HG03378 (cell line): ENCODE measurements around the gene KCNN1.
A peak's percentile ranks its signal among the peaks of the same experiment; 100 is the strongest.

Source experiments
- ATAC-seq: cut with Tn5 transposase; IDR thresholded peaks from one replicate; pipeline ENCODE4 v1.9.1; 2021; ENCODE audit warnings: mild to moderate bottlenecking, moderate library complexity; ENCODE audit not compliant: unreplicated experiment

The KCNN1 gene

DNA sequence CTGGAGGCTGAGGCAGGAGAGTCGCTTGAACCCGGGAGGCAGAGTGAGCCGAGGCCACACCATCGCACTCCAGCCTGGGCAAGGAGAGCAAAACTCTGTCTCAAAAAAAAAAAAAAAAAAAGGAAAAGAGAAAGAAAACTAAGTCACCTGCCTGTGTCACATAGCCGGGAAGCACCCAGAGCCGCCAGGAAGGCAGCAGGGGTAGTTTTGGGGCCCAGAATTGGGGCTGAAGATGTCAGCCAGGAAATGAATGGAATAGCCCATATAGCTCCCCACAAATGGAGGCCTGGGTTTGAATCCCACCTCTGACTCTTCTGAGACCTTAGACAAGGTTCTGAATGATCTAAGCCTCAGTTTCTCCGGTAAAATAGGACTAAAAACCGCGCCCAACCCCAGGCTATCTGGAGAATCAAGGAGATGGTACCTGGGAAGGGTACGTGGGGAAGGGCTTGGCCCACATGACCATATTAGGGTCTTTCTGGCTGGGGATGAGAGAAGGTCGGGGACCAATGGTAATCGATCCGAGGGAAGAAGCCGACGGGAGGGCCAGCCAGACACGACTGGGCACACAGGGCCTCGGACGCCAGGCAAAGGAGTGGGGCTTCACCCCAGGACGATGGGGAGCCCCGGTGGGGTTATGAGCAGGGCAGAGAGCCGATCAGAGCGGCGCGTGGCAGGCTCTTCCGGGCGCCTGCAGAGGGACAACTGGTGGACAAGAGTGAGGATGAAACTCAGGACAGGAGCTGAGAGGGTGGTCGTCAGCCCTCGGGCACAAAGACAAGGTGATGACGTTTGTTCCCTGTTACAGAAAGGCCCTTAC is 19.7 kb upstream of the KCNN1 start:
- peak; percentile 38 for ATAC-seq

DNA sequence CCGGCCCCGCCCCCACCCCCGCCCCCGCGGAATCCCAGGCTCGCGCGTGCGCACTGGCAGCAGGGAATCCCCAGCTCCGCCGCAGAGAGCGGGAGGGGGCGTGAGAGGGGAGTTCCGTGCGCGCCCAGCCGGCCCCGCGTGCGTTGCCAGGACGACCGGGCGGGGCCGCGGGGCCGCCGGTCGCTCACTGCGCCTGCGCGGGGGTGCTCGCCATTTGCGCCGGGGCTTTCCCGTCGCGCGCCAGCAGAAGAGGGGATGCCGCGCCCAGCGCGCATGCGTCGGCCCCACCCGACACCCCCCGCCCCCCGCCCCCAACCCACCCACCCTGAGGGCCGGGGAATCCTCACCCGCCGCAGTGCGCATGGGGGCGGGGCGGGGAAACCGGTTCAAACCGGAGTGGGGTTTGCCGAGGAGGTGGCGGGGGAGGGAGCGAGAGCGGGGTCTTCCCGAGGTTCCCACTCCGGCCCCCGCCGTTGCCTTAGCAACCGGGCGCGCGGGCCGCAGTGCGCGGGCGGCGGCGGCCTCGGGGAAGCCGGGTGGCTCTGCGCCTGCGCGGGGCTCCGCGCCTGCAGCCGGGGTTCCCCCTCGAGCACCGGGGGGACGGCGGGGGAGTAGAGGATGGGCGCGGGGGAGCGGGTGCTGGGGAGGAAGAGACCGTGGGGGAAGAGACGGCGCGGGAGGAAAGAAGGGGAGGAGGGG is 18.9 kb upstream of the KCNN1 start:
- ATAC-seq, result peak; percentile 19

DNA sequence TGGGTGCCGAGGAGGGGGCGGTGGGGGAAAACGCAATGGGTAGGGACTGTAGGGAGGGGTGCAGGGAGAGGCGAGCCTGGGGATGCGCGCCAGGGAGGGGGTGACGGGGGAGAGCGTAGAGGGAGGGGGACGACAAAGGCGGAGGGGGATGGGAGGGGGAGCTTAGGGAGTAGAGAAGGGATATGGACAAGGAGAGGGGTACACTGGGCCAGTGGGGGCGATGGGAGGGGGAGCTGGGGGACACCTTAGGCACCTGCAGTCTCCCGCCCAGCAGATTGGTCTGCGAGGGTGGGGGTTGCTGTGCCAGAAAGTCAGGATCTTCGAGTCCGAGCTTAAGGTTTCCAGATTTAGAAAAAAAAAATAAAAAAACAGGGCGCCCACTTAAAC is 18.4 kb upstream of the KCNN1 start:
- ATAC-seq, result no peak

DNA sequence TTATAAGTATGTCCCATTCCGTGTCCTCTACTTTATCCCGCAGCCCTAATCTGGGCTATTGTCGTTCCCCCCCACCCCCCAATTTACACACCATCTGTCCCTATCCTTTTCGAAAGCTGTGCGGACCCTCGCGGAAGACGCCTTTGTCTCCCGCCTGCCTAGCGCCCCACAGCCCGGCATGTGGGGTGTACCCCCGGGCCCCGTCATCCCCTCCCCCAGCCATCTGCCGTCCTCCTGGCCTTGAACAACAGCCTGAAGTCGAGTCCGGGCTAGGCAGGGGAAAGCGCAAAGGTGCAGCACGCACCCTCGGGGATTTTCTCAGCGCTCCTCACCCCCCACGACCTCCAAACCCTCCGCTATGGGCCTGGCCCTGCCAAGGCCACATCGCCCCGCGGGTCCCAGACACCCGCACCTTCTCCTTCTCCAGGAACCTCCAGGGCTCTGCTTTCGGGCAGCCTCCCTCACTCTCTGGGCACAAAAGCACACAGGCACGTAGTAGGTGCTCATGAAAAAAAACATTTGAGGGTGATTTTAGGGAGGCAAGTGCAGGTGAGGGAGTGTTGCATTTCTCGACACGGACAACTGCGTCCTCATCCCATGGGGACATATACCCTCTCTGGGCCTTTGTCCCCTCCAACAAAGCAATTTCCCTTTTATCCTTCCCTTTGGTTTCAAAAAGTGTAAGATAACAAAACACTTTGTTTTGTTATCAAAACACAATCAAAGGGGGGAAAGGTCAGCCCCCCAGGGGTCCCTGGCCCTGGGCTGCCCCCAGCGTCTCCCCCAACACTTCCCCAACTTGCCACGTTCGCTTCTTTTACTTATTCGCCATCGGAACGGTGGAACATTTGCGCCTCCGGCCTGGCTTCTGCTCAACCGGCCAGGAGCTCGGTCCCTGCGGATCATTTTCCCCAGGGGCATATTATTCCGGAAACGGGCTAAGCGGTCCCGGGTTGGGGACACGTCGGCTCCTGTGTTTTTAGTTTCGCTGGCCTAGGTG is 17.7 kb upstream of the KCNN1 start:
- no peak for ATAC-seq

DNA sequence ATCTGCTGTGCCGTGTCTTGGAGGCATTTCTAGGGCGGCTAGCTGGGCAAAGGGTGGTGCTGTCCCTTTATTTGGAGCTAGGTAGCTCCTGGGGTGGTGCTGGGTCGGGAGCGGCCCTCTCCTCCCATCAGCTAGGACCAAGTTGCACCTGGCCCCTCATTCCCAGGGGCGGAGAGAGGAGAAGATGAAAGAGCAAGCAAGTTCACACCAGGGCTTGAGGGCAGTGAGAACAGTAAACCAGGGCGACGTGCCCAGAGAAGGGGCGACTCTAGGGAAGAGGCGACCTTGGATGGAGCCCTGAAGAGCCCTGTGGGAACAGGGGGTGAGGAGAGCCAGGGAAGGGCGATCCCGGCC is 17.0 kb upstream of the KCNN1 start:
- ATAC-seq, result no peak

GRCh38 chr19:17950310-17951156 is 16.4 kb upstream of the KCNN1 start:
- no peak for ATAC-seq

GRCh38 chr19:17951157-17951989 is 15.5 kb upstream of the KCNN1 start:
- no peak for ATAC-seq

DNA sequence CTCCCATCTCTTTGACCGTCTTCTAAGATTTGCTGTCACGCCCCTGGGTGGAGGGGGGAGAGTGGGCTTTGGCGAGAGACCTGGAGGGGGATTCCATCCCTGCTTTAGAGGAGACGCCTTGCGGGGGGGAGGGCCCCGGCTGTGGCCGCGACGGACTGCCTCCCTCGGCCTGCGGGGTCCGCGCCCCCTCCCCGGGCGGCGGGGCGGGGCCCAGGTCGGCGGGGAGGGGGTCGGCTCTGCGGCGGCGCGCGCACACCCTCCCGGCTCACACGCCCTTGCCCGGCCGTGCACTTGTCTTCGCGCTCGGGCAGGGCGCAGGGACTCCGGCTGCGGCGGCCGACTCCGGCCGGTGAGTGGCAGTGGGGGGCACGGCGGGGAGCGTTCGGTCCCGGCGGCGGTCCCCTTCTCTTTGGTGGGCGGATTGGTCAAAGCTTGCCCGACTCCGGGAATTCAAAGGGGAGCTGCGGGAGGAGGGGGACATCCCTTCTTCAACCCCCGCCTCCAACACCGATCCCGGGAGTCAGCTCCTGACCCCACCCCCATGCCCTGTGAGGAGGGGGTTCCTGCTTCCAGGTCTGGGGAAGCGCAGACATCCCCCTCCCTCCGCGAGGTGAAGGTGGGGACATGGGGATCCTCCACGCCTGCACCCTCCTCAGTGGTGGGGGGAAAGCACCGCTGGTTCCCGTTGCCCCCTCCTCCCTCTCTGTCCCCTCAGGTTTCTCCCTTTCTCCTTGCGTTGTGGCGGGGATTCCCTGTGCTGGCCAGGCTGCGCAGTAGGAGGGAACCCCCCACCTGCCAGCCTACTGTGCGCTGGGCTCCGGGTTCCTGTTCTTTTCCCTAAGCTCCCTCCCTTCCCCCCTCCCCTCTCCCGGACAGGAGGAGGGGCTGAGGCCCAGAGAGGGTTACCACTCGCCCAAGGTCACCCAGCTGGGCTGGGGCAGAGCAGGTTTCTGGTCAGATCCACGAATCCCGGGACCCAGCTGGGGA is 14.6 kb upstream of the KCNN1 start:
- ATAC-seq, result no peak

DNA sequence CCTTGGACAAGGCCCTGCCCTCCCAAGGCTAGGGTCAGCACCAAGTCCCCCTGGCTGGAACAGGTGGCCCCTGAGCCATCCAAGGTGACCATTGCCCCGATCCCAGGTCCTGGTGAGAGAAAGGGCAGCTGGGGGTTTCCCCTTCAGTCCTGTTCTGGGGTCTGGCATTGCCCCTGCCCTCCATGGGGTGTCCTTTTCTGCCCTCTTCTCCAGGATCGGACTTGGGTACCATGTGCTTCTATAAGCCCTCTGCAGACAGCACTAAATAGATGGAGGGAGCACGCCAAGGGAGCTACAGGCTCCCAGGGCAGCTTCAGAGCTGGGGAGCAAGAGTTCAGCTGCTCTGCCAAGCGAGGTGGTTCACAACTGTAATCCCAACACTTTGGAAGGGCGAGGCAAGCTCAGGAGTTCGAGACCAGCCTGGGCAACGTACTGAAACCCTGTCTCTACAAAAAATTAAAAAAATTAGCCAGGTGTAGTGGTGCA is 13.5 kb upstream of the KCNN1 start:
- ATAC-seq, result no peak

DNA sequence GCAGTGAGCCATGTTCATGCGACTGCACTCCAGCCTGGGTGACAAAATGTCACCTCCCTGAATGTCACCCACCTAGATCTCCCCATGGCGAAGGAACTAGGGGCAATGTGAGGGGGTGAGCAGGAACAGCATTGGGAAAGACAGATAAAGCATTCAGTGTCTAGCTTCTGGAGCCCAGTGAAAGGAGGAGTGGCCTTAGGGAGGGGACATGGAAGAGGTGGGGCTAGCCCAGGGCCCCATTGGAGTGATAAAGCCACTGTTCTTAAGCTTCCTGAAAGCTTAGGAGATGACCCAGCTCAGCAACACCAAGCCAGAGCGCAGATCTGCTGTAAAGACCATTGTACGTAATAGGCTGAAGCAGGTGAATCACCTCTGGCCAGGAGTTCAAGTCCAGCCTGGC is 13.0 kb upstream of the KCNN1 start:
- ATAC-seq, result no peak

DNA sequence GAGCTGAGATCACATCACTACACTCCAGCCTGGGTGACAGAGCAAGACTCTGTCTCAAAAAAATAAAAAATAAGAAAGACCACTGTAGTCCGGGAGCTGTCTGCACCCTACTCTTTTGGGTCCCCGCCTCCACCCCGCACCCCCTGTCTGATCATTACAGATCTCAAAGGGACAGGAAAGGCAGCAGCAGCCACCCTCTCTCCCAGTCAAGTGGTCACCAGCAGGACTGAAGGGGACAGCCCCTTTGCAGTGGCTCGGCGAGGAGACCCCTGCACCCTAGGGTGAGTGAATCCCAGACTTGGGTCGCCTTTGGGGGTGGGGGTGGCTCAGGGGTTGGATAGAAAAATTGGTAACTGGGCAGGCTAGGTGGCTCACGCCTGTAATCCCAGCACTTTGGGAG is 12.5 kb upstream of the KCNN1 start:
- ATAC-seq, result no peak

DNA sequence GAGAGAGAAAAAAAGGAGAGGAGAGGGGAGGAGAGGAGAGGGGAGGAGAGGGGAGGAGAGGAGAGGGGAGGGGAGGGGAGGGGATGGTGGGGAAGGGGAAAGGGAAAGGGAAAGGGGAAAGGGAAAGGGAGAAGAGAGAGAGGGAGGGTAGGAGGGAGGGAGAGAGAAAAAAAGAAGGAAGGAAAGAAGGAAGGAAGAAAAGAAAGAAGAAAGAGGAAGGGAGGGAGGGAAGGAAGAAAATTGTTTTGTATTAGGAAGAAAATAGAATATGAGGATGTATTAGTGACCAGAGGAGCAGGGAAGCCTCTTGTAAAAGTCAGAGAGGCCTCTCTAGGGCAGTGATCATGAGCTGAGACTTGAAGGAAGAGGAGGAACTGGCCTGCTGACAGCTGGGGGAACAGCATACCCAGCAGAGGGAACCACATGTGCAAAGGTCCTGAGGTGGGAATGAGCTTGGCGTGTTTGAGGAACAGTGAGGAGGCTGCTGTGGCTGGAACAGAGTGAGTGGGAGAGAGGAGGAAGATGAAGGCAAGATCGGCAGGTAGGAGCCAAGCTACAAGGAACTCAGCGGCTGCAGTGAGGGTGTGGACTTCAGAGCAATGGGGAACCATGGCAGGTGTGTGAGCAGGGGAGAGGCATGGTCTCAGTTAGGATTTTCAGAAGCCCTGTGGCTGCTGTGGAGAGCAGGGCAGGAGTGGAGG is 9.6 kb upstream of the KCNN1 start:
- no peak for ATAC-seq

- no peak for ATAC-seq
Measured at GRCh38 chr19:17957885-17958284, 9.0 kb upstream of the KCNN1 start.

DNA sequence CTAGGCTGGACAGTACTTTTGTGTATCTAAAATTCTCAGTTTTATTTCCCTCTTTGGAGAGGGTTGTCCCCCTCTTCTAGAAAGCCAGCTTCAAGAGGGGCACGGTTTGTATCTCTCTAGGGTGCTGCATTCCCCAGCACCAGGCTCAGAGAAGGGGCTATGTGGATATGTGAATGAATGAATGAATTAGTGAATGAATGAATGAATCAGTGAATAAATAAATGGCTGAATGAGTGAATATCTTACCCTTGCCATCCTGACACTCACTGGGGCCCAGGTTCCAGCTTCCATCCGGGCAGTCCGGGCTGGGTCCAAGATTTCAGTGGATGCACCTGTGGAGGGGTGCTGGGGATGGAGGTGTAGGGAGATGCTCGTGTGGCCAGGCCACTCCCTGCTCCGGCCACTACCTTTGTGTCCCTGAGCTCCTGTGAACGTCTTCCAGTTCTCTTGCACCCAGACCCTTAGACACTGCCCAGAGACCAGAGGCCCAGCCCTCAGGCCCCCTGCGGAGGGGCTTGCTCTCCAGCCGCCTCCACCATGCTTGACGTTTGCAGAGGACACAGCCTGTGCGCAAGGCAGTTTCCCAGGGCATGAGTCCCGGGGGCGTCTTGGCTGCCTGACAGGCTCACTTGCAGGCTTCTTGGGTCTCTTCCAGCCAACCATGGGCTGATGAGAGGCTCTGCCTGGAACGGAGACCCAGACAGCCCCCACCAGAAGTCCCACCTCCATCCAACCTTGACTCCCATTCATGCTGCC is 2.8 kb upstream of the KCNN1 start:
- no peak for ATAC-seq

DNA sequence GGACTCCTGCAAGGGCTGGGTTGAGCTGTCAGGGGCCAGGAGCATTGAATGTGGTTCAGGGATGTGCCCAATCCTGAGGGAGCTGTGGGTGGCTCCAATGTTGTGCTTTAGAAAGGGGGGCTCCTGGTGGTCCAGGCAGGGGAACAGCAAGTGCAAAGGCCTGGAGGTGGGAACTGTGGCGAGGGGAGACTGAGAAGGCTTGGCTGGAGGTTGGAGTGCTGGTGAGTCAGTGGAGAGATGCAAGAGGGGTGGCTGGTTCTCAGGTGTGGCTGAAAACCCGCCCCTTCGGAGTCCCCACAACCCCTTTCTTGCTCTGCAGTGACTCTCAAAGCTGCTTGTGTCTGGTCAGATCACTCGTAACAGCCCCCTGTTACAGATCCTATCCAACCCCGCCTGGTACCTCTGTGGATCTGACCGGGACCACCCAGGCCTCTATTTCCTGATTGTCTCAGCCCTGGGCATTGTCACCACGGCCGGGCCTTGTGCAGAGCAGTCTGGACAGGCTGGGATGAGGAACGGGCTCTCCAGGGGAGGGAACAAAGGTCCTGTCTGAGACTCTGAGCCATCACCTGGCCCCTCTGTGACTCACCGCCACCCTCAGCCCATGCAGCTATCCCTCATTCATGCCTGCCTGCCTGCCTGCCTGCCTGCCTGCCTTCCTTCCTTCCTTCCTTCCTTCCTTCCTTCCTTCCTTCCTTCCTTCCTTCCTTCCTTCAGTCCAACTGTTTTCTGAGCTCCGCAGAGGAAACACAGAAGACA is 1.4 kb upstream of the KCNN1 start:
- no peak for ATAC-seq

DNA sequence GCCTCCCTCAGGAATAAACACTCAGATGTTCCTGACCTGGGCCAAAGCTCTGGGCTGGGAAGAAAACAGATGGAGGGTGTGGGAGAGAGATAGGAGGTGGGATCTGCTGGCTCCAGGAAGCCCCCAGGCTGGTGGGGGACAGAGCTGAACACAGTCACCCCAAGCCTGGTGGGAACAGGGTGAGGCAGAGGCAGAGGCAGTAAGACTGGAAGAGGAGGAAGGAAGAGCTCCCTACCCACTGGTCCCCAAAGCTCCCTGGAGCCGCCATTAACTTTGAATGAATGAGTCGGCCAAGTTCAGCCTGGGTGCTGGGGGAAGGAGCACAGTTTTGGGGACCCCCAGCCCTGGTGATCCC is 801 bp upstream of the KCNN1 start:
- no peak for ATAC-seq
